ELF-1 (cell line): Measurements from ENCODE around the gene METRNL.

ENCODE experiments used
- DNase-seq: peaks from one replicate; pipeline ENCODE4 v3.0.0-alpha.2; 2016; ENCODE audit warnings: low read depth, low spot score

Gene METRNL

DNA sequence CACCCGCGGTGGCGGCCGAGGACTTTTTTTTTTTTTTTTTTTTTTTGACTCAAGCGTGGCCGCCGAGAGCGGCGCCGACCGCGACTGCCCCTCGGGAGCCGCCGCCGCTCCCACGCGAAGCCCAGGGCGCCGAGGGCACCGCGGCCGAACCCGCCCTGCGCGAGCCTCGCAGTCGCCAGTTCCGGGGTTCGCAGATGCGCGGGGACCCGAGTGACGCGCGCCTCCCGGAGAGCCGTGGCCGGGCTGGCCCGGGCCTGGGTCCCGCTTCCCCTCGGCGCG is 1.1 kb downstream of the METRNL start:
- DNase-seq: no peak

DNA sequence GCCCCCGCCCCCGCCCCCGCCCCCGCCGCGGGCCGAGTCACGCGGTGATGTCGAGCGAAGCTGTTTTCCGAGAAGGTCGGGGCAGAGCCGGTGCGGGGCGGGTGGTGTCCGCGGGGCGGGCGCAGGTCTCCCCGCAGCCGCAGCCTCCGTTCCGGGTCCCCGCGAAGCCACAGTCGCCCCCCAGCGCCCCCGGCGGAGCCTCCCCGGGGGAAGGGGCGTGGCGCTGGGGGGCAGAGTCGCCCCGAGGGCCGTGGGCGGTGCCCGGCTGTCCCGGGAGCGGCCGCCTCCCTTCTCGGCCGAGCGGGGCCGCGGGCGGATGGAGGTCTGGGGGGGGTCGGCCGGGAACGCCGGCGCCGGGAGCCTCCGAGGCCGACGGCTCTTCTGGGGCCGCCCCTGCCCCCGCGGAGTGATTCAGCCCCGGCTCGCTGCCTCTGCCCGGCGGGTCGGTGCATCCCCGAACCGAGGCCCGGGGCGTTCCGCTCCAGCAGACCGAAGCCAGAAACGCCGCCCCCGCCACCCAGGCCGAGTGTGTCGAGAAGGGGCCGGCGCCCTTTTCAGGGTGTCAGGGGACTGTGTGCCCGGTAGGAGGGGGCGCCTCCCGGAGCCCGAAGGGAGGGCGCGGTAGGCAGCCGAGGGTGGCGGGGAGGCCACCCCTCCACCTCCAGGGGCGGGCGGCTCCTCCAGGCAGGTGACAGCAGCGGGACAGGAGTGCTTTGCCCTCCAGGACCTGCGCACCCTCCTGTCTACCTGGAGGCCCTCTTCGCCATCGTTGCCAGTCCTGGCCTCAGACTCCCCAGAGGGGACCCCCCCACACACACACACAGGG is 1.7 kb downstream of the METRNL start:
- DNase-seq: no peak

DNA sequence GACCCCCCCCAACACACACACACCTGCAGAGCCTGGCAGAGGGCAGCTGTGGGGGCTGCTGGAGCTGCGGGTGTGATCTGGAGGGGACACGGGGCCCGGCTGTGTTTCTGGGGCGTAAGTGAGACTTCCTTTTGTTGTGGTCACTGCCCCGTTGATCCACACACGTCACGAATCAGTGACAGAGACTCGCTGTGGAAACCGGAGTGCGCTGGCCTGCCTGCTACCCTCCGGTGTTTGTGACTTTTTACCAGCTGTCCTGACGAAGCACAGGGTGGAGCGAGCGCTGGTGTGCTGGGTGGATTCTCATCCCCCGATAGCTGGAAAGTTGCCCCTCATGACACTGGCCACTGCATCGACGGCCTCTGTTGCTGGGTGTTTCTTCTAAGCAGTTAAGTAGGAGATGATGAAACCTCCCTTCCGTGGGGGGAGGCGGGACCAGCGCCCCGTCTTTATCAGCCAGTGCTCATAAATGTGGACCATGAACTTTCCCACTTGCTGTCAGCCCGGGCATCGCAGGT is 2.3 kb downstream of the METRNL start:
- no peak for DNase-seq

DNA sequence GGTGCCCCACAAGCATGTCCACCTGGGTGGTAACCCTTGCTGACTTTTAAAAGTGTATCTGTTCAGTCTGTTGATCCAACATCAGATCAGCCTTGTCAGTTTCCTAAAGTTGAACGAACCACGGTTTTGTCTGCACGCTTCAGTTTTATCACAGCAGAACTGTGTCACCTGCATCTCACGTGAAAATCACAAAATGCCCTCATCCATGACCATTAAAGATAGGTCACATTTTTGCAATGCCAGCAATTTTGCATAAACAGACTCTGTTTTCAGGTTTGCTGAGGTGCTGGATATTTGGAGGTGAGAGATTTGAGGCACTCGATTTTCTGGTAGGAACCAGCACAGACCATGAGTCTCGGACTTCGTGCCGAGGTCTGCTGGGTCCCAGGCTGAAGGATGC is 3.0 kb downstream of the METRNL start:
- DNase-seq: no peak

DNA sequence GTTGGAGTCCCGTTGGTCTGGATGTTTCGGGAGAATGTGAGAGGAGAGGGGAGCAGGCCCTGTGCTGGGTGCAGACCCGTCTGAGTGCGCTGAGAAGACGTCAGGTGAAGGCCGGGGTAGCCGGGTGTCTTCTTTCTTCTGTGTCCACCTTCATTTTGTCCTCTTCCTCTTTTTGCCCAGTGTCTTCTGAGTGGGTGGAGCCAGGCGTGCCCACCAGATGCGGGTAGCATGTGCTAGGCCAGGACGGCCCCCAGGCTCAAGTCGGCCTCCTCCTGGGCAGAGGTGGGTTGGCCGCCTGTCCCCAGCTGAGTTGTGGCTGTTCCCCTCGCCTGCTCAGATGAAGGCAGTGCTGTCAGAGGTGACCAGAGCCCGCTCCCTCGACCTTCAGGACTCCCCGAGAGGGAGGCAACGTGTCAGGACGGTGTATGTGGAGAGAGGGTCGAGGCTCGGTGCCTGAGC is 3.5 kb downstream of the METRNL start:
- DNase-seq: no peak

DNA sequence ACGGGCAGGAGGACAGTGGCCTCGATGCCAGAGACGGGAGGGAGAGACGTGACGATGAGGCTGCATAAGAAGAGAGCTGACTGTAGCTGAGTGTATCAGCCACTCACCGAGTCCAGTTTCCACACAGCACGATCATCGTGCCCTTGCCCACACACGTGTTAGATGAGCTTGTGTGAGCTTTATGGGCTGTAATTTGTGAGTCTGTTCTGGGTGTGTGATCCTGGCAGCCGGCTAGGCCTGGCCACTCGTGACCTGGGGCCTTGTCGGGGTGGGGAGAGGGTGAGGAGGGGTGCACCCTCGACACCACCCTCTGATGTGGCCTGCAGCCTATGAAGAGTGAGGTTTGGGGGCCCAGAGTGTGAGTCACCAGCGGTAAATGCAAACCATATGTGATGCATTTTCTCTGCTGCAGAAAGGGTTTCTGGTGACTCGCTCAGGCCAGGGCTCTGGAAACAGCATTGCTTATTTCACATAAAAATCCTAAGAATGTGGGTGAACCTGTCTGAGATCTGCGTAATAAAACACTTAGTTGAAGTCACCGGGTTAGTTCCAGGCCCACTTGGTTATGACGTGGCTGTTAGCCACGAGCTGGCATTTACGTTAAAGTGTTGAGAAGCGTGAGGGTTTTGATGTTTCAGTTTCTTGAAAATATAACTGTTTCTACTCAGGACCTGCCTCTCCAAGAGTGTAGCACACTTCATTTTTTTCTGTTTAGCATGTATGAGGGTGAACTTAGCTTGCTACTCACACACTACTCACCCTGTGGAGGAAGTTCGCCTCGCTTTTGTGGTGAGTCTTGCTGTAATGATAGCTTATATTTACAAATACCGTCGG is 4.2 kb downstream of the METRNL start:
- DNase-seq: peak; percentile 84

DNA sequence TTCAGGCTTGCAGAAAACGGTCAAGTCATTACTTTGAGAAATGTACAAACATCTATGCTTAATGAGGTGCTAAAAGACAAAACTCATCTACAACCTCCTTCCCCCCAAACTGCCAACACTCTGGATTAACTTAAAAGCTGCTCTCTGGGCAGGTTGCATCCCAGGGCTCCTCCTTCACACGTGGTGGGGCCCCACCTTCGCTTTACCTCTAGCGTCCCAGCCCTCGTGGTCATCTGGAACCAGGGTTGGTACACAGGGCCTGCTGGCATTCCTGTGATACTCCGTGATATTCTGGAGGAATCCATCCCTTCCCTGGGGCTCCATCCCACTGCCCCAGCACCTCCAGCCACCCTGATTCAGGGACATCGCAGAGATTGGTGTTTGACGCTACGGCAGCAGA is 4.8 kb downstream of the METRNL start:
- no peak for DNase-seq

DNA sequence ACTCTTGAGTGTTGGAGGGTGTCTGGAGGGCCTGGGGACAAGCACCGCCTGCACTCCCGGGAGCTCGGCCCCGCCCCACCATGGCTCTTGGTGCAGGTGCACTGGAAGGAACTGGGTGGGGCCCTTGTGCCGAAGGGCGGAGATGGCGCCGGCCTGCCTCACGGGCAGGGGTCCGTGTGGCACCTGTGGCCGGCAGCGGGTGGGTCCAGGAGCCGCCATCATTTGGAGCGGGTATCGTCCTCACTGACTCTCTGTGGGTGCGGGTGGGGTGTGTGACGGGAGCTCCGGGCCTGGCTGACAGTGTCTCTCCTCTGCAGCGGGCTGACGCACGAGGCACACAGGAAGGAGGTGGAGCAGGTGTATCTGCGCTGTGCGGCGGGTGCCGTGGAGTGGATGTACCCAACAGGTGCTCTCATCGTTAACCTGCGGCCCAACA is 5.2 kb downstream of the METRNL start:
- no peak for DNase-seq

DNA sequence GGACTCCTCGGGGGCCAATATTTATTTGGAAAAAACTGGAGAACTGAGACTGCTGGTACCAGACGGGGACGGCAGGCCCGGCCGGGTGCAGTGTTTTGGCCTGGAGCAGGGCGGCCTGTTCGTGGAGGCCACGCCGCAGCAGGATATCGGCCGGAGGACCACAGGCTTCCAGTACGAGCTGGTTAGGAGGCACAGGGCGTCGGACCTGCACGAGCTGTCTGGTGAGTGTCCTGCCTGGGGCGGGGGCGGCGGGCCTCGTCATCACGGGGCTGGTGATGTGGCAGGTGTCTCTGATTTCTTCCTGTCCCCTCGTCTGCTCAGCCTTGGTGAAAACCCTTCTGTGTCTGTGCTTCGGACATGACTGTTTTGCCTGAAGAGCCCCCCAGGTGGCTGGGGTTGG is 5.7 kb downstream of the METRNL start:
- DNase-seq: peak; percentile 48

DNA sequence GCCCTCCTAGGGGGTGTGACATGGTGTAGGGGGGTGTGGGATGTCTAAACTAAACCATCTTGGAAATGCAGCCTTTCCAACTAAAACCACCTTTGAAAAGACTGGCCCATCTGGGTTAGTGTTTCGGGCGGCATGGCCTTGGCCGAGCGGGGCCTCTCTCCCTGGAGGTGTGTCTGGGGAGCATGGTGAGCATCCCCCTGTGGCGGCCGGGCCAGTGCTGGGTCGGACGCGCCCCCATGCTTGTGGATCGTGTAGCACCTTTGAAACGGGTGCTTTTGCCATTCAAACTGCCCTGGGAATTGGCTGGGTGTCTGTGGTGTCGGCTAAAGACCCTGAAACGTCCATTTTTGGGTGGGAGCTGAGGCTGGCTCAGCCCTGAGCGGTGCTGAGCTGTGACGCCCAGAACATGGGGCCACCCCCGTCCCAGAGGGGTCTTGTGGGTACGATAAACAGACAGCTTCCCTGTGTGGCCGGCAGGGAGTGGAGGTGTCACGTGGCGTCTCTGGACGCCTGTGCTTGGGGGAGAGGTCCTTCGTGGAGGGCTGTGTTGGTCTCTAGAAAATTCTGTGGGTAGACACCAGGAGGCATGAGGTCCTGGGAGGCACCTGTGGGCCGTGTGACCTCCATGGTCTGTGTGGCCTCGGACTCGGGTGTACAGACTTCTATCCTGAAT is 6.3 kb downstream of the METRNL start:
- DNase-seq: no peak

DNA sequence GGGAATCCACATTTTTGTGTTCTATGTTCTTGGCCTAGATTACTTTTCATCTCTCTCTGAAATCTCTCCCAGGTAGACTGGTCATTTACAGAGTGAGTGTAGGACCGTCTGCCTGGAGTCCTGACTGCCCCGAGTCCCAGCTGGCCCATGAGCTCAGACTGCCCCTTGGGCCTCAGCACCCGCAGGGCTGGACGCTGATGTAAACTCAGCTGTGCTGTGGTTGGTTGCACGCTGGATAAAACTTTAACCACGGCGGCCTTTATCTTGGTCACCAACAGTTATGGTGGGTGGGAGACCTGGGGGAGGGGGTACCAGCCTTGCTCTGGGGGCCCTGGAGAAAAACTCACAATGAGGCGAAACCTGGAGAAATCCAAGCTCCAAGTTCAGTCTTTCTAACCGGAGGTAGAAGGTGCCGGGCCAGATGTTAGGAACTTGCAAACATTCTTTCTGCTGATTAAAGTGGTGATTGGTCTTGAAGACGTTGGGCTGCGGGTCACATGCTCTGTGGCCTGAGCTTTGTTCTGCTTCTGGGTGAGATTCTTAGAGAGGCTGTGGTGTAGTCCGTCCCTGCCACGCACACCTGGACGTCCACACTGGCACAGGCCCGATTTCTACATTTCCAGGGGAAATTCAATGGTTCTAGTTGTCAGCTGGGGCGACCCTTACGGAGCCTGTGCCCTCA is 6.9 kb downstream of the METRNL start:
- no peak for DNase-seq

DNA sequence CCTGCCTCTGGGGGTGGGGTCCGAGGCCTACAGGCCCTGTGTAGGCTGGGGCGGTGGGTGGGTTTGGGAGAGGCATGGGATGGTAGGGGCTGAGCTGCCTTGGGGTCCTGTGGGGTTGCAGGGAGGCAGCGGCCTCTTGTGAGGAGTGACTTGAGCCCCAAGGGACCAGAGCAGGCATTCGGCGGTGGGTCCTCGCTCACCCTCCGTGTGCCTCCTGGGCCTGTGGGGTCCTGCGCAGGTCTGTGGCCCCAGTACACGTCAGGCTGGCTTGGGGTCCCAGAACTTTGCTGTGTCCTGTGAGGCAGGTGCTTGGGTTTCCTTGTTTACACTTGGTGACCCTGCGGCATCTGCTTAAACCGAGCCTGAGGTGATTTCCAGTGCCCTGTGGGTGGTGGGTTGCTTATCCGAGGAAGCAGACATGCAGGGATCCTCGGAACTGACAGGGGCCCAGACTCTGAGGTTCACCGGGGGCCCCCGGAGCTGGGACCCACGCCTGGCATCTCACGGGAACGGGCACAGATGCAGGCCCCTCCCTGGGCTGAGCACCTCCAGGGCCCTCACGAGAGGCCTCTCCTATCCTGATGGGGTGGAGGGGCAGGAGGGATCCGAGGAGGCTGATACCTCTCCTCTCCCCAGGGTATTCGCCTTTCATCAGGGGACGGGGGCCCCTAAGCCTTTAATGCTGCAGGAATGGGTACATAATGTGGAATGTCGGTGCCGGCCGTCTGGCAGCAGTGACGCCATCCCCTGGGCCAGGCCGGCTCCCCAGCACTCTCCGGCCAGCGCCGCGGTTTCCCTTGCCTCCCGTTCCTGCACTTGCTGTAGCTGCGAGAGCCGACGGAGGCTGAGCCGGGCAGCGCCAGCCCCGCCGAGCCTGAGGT is 7.7 kb downstream of the METRNL start:
- peak; percentile 66 for DNase-seq

DNA sequence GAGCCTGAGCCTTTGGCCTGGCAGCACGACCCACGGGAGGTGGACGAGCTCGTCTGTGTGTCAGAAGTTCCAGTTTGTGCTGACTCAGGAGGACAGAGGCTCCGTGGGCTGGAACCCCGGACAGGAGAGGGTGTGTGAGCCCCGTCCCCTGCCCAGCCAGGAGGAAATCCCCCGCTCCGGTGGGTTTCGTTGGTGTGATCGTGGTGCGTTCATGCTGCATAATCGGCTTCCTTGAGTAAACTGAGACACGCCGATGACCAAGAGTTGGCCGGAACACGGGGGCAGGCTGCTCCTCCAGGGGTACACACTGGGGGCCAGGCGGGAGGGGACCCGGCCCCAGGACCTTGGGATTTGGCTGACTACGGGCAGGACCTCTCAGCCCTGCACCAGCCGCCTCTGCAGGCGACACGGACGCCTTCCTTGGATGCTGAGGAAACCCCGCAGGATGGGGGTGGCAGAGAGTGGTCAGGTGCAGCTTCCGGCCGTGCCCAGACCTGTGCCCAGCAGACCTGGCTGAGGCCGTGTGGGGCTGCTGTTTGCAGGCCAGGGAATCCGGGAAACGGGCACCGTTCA is 8.5 kb downstream of the METRNL start:
- no peak for DNase-seq

DNA sequence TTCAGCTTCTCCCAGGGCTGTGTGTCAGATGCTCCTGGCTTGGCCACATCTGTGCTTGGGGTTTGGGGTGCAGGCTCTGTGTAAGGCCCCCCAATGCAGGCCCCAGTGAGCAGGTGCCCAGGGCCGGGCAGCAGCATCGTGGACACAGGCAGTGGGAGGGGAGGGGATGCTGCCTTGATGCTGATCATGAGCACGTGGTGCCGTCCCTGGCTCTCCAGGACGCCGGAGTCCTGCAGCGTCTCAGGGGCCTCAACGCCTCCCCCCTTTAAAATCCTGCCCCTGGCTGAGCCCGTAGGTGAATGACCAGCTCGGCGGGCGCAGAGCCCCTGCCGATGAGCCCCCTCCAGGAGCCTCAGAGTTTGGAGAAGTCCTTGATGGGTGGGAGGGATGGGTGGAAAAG is 9.0 kb downstream of the METRNL start:
- no peak for DNase-seq

DNA sequence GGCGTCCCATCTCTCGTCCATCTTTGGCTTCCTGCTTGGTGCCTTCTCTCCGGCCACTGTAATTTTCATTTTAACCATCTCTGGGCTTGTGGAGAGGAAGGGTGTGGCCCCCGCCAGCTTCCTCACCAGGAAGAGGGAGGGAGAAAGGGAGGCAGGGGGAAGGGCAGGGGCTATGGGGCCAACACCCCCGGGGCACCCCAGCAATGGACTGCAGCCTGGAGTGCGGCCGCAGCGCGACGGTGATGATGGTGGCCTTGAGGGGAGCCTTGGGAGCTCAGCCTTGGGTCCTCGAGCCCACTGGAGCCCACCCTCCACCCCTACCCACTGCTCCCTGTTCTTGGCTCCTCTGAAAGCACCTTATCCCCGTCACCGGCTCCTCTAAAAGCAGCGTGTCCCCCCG is 9.5 kb downstream of the METRNL start:
- no peak for DNase-seq

DNA sequence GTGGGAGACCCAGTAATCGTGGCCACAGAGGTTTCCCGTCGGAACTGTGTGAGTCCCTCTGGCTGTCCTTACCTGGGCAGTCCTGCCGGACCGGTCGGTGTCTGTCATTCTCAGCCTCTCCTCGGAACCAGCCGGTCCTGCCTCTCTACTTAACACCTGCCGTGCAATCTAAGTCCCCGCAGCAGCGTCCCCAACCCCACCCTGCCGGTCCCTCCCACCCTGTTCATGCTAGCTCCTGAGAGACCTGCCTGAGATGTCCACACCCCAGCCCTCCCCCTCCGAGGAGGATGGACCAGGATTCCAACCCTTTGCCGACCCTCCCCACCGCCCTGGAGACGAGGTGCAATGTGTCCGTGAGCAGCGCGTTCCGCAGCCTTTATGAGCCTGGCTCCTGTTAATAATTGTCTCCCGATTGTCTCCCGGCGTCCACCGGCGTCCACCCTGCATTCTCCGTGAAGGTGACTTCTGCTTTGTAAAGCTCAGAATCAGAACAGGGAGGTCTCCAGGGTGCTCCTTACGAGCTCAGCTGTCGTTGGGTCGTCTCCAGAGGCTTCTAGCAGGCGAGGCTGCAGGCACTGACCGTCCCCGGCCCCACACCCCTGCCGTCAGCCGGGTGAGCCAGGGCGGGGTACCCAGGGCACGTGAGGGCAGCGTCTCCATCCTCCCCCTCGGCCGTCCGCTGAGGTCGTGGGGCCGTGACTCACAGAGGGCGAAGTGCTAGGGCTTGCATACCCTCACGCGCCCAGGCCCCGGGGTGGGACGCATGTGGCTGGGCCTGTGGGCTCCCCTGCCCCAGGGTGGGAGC is 10.1 kb downstream of the METRNL start:
- peak; percentile 73 for DNase-seq

DNA sequence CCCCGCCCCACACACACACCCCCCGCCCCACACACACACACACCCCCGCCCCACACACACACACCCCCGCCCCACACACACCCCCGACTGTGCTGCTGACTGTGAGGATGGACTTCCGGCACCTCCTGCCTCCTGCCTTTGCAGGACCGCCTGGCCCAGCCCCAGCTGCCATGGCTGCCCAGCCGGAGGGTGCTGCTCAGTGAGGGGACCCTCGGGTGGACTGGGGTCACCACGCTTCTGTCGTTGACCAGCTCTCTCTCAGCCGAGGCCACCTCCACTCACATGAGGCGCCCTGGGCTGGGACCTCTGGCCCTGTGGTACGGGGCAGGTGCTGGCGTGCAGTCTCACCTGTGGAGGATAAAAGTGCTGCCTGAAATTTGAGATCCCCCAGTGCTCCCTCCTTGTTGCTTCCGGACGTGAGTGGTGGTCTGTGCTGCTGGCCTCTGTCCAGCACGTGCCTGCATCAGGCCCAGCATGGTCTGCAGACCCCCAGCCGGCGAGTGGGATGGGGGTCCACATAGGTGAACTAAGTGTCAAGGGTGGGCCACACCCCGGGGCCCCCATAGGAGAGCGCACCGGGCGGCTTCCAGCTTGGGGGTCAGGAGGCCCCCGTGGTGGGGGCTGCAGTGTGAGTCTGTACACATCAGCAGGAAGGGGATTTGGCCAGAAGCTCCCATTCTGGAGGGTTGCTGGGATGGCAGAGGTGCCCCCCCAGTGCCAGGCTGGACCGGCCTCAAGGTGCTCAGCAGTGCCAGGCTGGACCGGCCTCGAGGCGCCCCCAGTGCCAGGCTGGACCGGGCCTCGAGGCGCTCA is 11.2 kb downstream of the METRNL start:
- DNase-seq: no peak

DNA sequence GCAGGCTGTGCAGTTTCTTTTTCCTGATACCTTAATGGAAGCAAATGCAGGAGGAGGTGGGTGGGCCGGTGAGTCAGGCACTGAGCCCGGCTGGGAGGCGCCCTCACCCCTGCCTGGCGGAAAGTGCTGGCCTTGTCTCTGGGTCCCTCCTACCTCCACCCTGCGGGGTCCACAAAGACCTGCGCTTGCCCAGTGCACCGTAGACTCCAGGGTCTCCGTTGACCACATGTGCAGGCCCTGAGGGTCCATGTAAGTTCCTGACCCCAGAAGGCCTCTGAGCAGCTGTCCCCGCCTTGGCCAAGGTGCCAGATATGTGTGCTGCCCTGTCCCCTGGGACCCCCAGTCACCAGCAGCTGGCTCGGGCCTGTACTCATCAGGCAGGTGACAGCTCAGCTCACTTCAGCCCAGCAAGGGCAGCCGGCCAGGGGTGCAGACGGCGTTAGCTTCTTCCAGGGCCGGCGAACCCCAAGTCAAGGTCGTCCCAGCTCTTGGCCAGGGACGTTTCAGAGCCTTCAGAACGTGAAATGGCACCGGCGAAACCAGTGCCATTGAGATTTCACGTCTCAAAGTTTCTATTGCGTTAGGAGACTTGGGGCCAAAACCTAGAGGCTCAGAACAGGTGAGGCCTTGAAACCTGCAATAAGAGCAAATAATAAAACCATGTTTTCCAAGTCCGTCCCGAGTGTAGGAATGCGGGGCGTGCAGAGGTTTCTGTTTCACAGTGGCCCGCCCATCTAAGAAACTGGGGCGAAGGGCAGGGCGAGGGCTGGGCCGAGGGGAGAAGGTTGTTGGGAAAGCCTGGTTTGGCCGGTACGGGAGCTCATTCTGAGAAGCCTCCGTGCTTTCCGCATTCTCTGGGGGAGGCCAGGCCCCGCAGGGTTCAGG is 12.1 kb downstream of the METRNL start:
- no peak for DNase-seq
